GM18507 (cell line): ENCODE data around the gene SLC13A5.

ENCODE experiments used
- DNase-seq: peaks from one replicate; pipeline ENCODE4 v3.0.0; 2011; ENCODE audit warnings: low read depth; ENCODE audit not compliant: insufficient read length; ENCODE audit errors: extremely low spot score
- FAIRE-seq: peaks from 2 replicates; lab custom pipeline; 2011; peaks lifted over from hg19 to GRCh38; lab: Jason Lieb, UNC

The SLC13A5 gene

DNA sequence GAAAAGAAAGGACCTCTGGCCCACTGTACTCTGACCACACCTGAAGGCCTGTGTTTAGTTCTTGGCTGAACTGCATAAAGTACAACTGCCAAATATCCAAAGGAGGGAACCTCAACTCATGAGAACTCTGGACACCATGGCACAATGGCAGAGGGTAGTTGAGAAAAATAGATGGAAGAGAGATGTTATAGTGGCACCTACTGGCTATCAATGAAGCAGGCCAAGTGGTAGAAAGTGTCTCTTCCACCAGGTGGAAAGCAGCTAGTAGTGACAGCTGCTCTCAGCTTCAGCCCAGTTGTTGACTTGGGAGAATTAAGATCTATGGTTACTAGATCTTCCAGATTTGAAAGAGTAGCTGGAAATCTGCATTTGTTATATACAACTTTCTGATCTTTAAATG lies 65.0 kb downstream of the SLC13A5 start:
- no peak for FAIRE-seq
- DNase-seq, result no peak

DNA sequence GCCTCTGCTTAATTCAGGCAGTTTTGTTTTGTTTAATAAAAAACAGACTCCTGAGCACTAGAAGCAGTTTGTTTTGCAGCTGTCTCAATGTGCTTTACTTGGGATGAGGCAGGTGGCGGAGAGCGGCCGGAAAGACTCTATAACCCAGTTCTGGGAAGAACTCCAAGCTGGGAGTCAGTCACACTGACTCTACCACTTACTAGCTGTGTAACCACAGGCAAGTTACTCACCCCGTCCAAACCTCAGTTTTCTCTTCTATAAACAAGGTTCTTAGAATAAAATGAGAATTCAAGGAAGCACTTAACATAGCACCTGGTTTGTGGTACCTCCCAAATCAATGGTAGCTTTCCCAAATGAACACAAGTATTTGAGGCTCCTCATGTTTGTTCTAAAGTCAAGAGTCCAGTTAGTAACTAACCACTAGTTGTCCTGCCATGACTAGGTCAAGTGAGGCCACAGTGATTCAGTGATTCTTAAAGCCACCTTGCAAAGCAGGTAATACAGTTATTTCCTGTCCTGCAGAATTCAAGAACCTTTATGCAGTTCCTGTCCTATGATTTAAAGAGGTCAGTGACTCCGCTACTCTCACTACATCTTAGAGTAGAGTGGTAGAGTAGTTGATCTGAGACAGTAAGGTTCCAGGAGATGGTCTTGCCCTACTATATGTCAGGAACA lies 69.6 kb downstream of the SLC13A5 start:
- DNase-seq (no peak), FAIRE-seq (no peak)

DNA sequence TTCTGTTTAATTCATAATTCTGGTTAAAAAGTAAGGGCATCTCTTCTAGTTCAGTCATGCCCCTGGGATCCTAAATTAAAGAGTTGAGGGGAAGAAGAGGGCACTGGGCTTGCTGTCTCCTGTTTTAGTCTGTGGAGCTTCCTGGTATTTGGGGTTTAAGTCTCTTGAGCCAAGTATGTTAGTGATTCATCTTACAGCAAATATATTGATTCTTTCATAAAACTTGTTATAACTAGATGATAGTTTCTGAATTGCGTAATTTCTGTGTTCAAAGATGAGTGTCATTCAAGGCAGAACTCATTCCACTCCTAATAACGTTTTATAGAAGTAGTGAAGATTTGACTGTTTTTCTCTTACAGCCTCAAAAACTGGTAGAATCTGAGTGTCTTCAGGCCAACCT lies 70.6 kb downstream of the SLC13A5 start:
- DNase-seq (no peak), FAIRE-seq (no peak)

GRCh38 chr17:6641247-6641863 lies 71.8 kb downstream of the SLC13A5 start:
- peak; percentile 66 for FAIRE-seq

GRCh38 chr17:6640536-6641246 lies 72.5 kb downstream of the SLC13A5 start, which contains the start of the genes KIAA0753 and TXNDC17:
TSS of gene KIAA0753 (minus strand) at chr17:6640711. CDS start at chr17:6635103, 5,608 bp downstream.
TSS of gene TXNDC17 (plus strand) at chr17:6641060. CDS start at chr17:6641083, 23 bp downstream.
- FAIRE-seq, result peak; percentile 98
- DNase-seq, result peak; percentile 86

More at GRCh38 chr17:6641247-6641863, 71.8 kb downstream of the SLC13A5 start:
- no peak for DNase-seq

DNA sequence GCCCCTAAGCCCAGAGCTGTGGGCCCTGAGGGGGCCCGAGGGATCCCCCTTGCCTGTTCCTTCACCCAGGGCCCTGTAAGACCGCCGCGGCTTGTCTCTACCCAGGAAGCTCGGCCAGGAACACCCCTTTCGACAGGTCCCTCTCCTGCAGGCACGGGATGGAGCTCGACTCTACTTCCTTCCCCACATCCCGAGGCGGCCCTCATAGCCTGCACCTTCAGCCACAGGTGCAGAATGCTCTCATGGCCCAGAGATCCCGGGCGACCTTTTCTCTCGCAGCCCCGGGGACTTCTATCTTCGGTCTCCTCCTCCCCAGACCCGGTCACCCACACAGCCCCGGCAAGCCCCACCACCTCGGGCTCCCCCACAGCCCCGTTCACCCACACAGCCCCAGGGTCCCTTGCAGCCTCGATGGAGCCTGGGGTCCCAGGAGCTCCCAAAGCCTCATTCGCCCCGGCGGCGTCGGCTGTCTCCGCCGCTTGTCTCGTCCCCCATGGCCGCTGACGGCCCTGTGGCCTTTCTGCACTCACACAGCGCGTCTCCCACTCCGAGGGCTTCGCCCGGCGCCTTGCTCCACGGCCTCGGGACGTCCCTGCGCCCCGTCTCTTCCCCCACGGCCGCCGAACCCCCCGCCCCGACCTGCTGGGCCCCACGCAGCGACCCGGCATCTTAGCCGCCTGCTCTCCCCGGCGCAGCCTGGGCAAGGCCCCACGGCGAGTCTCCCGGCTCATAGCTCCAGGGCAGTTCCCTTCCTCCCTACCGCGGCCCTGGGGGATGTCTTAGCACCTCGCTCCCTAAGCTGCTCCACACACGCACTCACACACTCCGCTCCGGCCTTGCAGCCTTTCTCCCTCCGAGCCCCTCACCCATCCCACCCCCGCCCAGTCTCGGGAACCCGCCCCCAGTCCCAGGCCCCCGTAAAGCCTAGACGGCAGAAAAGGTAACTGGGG lies 73.3 kb downstream of the SLC13A5 start:
- FAIRE-seq (no peak), DNase-seq (no peak)

- FAIRE-seq (no peak), DNase-seq (no peak)
These were observed 74.1 kb downstream of the SLC13A5 start for GRCh38 chr17:6639014-6639585.

DNA sequence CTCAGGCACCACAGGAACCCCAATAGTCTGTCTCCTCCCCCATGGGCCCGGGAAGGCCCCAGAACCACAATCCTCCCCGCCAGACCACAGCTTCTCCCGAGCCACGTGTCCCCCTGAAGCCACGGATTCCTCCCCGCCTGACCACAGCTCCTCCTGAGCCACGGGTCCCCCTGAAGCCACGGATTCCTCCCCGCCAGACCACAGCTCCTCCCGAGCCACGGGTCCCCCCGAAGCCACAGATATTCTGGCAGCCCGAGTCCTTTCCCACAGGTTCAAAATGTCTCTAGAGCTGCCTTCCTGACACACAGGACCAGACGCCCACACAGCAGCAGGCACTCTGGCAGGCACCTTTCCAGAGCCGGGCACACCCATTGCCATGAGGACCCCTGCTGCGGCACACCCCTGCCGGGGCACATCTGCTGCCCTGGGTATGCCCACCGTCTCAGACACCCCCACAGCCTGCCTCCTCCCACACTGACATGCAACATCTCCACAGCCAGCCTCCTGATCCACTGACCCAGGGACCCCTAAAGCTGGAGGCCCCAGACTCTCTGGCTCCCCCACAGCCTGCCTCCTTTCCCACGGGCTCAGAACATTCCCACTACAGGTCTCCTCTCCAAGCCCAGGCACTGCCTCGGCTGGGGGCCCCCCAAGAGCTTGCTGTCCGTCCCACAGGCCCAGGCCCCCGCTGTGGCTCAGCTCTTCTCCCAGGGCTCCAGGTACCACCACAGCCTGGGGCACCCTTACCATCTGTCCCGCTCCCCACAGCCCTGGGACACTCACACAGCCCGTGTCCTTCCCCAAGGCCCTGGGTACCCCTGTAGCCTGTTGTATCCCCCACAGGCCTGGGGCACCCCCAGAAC lies 74.9 kb downstream of the SLC13A5 start:
- no peak for FAIRE-seq

DNA sequence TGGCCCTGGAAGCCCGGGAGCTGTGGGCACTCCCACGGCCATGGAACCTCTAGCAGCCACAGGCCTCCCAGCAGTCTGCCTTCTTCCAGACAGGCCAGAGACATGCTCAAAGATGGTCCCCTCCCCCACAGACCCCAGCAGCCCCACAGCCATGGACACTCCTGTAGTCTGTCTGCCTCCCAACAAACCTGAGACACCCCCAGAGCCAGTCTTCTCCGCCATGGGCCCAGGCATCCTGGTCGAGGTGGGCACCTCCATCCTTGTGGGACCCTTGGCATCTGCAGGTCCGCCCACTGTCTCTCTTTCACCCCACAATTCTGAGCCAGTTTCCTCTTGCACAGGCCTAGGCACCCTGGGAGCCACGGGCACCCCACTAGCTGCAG lies 75.7 kb downstream of the SLC13A5 start:
- no peak for FAIRE-seq

More for the DNA sequence above, 74.9 kb downstream of the SLC13A5 start:
- DNase-seq, result no peak

GRCh38 chr17:6636616-6637457 lies 76.3 kb downstream of the SLC13A5 start:
- DNase-seq (no peak), FAIRE-seq (no peak)

More for the DNA sequence above, 75.7 kb downstream of the SLC13A5 start:
- DNase-seq, result no peak

GRCh38 chr17:6636105-6636504 lies 77.1 kb downstream of the SLC13A5 start:
- FAIRE-seq, result no peak
- no peak for DNase-seq
